GM12864 (cell line): Measurements from ENCODE around the gene PANX1.
"Not testable (repeated sequence)": the region's sequence is repeated elsewhere in the genome, so short reads cannot be mapped to it uniquely, and the experiment has no call there.

Experiments used
- DNase-seq: peaks from one replicate; pipeline ENCODE4 v3.0.0-alpha.2; 2011; ENCODE audit warnings: low read depth
- H3K4me3 ChIP-seq: 2 replicates; pipeline ENCODE4 v1.5.1; 2011; ENCODE audit warnings: mild to moderate bottlenecking, low read depth, low read length, control low read depth
- CTCF ChIP-seq: IDR thresholded peaks from 2 replicates; pipeline ENCODE4 v1.5.1; 2011; ENCODE audit warnings: low read depth, mild to moderate bottlenecking, moderate library complexity, low read length, control low read depth, inconsistent platforms; ENCODE audit errors: missing control alignments

The PANX1 gene

GRCh38 chr11:94154095-94154856 lies 25.6 kb downstream of the PANX1 start:
- no peak for TF ChIP-seq CTCF
- no peak overlapping the region for H3K4me3 ChIP-seq
- DNase-seq: no peak

GRCh38 chr11:94157339-94157738 lies 28.7 kb downstream of the PANX1 start:
- H3K4me3 ChIP-seq: not testable (repeated sequence)

GRCh38 chr11:94168882-94169281 lies 40.2 kb downstream of the PANX1 start:
- no peak for DNase-seq
- H3K4me3 ChIP-seq: no peak overlapping the region
- TF ChIP-seq CTCF: no peak

More at GRCh38 chr11:94157339-94157738, 28.7 kb downstream of the PANX1 start:
- DNase-seq: not testable (repeated sequence)

GRCh38 chr11:94169516-94169915 lies 40.9 kb downstream of the PANX1 start:
- H3K4me3 ChIP-seq: no peak overlapping the region
- DNase-seq: no peak
- no peak for TF ChIP-seq CTCF

GRCh38 chr11:94169930-94170545 lies 41.4 kb downstream of the PANX1 start:
- TF ChIP-seq CTCF: no peak
- no peak overlapping the region for H3K4me3 ChIP-seq
- no peak for DNase-seq

GRCh38 chr11:94170953-94171352 lies 42.3 kb downstream of the PANX1 start:
- no peak for DNase-seq
- no peak overlapping the region for H3K4me3 ChIP-seq
- no peak for TF ChIP-seq CTCF

- no peak for DNase-seq
- no peak overlapping the region for H3K4me3 ChIP-seq
- TF ChIP-seq CTCF: peak; percentile 84
Observed at GRCh38 chr11:94171693-94172440, 43.2 kb downstream of the PANX1 start.
